ENCODE results near the gene S1PR4. TPM values are rescaled to one million over a fixed set of nuclear protein-coding genes. Genes with fewer than 3 reads are reported as not detected.

S1PR4 gene
- total and polyA plus RNA-seq, 9 of the 15 experiments (the other 6 are each of a cell fraction or from before 2014, with no cell fraction given): 0.27 TPM; not detected in 8

GRCh38 chr19:3154957-3155736, 23.4 kb upstream of the S1PR4 start (continued):
- TF ChIP-seq ZBTB5 (IDR thresholded peaks at IDR 0.05) (no peak), ZNF143 (CRISPR knock-in tag; IDR thresholded peaks at IDR 0.05) (no peak), HMGN3 (IDR thresholded peaks at IDR 0.05; ENCODE audit: borderline replicate concordance, extremely low read depth, insufficient read length, low read depth, low read length) (peak; percentile 77), BCOR (IDR thresholded peaks at IDR 0.05) (peak; percentile 100), NR2F6 (CRISPR knock-in tag; IDR thresholded peaks at IDR 0.05) (peak; percentile 60; the same call in 1 of the 2 replicates), SOX6 (IDR thresholded peaks at IDR 0.05) (peak; percentile 98), ZNF561 (CRISPR knock-in tag; conservative IDR thresholded peaks at IDR 0.05) (no peak), ZBTB2 (IDR thresholded peaks at IDR 0.05) (peak; percentile 87), PRDM10 (IDR thresholded peaks at IDR 0.05; ENCODE audit: partially characterized antibody) (peak; percentile 54), ZNF280B (CRISPR knock-in tag; IDR thresholded peaks at IDR 0.05) (no peak), MECOM (CRISPR knock-in tag; IDR thresholded peaks at IDR 0.05) (peak; percentile 34; the same call in 1 of the 2 replicates), ZFX (CRISPR knock-in tag; IDR thresholded peaks at IDR 0.05) (peak; percentile 90), GTF2E2 (tag; IDR thresholded peaks at IDR 0.05) (peak; percentile 91), FOXP1 (CRISPR knock-in tag; IDR thresholded peaks at IDR 0.05) (0 out of 2 replicates have a peak, but pooled peaks have one; percentile 31), ZNF311 (CRISPR knock-in tag; IDR thresholded peaks at IDR 0.05) (peak; percentile 58; the same call in 1 of the 2 replicates), NFIC (IDR thresholded peaks at IDR 0.05) (peak; percentile 52), SMARCC2 (IDR thresholded peaks at IDR 0.05; ENCODE audit: low read depth) (peak; percentile 90), SMARCA5 (IDR thresholded peaks at IDR 0.05) (peak; percentile 100), FOXK2 (conservative IDR thresholded peaks at IDR 0.05 in 1 of 2, IDR thresholded peaks at IDR 0.05 in 1 of 2; ENCODE audit: low read depth in 2 of 2) (peak in 1 of 2 experiments; percentile 25; a peak in 1 of 4 replicates)

Data from K562 (cell line).